ENCODE data around the gene AOC2.

The AOC2 gene

GRCh38 chr17:42844271-42844670, at the start of gene AOC2:
Gene AOC2, plus strand, starts transcription at chr17:42844580. Its CDS starts 47 bp downstream, at chr17:42844627.
- peaks cover 47% of the 10 kb centered on the region for H4K20me1 ChIP-seq
- no peaks in the 10 kb centered on the region for H3K27me3 ChIP-seq
- no peaks in the 10 kb centered on the region for H3K9me3 ChIP-seq
- no peak within 1 kb of the TSS for H3K27ac ChIP-seq
- H3K9ac ChIP-seq = 0 out of 2 replicates have a peak within 1 kb of the TSS, but pooled peaks have one; percentile 32
- H3K4me3 ChIP-seq = no peak within 1 kb of the TSS
- H3K4me2 ChIP-seq = no peak within 1 kb of the TSS
- no peak for TF ChIP-seq Cebpa-rat (IDR thresholded peaks at IDR 0.05)
- peaks cover 71% of the 10 kb centered on the region for H3K36me3 ChIP-seq
- H3K4me1 ChIP-seq = no peaks in the 10 kb centered on the region

GRCh38 chr17:42795061-42795460, 49.3 kb upstream of the AOC2 start:
- Histone ChIP-seq H3K36me3 (peaks cover 21% of the 10 kb centered on the region), H3K9me3 (no peaks in the 10 kb centered on the region), H4K20me1 (no peaks in the 10 kb centered on the region), H3K4me3 (no peak overlapping the region), H3K27me3 (no peaks in the 10 kb centered on the region), H3K4me2 (no peak overlapping the region), H3K27ac (no peak overlapping the region), H3K4me1 (peaks cover 21% of the 10 kb centered on the region), H3K9ac (no peak overlapping the region)
- TF ChIP-seq Cebpa-rat (IDR thresholded peaks at IDR 0.05) = no peak

DNA sequence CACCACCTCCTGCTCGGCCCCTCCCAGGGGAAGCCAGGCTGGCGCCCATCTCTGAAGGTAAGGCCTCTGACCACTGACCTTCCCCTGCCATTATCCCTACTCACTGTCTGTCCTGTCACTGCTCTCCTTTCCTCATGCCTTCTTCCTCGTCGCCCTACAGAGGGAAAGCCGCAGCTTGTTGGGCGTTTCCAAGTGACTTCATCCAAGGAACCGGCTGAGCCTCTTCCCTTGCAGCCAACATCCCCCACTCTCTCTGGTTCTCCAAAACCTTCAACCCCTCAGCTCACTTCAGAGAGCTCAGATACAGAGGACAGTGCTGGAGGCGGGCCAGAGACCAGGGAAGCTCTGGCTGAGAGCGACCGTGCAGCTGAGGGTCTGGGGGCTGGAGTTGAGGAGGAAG, 48.9 kb upstream of the AOC2 start:
- Histone ChIP-seq H3K4me2 (no peak overlapping the region), H3K27ac (no peak overlapping the region), H3K4me3 (no peak overlapping the region), H3K36me3 (peaks cover 21% of the 10 kb centered on the region), H4K20me1 (no peaks in the 10 kb centered on the region), H3K4me1 (peaks cover 21% of the 10 kb centered on the region), H3K27me3 (no peaks in the 10 kb centered on the region), H3K9me3 (no peaks in the 10 kb centered on the region), H3K9ac (no peak overlapping the region)
- no peak for TF ChIP-seq Cebpa-rat (IDR thresholded peaks at IDR 0.05)

DNA sequence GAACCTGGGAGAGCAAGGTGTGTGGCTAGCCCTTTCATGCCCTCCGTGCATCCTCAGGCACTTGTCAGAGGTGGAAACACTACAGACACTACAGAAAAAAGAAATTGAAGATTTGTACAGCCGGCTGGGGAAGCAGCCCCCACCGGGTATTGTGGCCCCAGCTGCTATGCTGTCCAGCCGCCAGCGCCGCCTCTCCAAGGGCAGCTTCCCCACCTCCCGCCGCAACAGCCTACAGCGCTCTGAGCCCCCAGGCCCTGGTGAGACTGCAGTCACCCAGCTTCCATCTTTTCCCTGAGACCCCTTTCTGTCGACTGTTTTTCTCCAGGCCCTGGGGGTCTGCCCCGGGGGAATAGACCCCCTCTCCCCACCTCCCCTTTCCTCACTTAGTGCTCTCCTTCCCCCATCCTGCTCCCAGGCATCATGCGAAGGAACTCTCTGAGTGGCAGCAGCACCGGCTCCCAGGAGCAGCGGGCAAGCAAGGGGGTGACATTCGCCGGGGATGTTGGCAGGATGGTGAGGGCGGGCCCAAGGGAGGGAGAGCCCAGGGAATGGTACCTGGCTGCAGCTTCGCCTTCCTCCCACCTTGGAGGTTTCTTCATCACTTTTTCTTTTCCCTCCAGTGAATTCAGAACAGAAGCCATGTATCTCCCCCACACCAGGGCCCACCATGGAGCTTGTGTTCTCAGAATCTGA, 48.2 kb upstream of the AOC2 start:
- peaks cover 21% of the 10 kb centered on the region for H3K36me3 ChIP-seq
- H3K27me3 ChIP-seq = no peaks in the 10 kb centered on the region
- H3K4me1 ChIP-seq = peaks cover 21% of the 10 kb centered on the region
- no peak overlapping the region for H3K9ac ChIP-seq
- H3K4me3 ChIP-seq = no peak overlapping the region
- no peaks in the 10 kb centered on the region for H4K20me1 ChIP-seq
- H3K4me2 ChIP-seq = no peak overlapping the region
- H3K9me3 ChIP-seq = no peaks in the 10 kb centered on the region
- no peak for TF ChIP-seq Cebpa-rat (IDR thresholded peaks at IDR 0.05)
- H3K27ac ChIP-seq = no peak overlapping the region

GRCh38 chr17:42797067-42798007, 47.0 kb upstream of the AOC2 start:
- H3K27ac ChIP-seq = 0 out of 2 replicates have a peak overlapping the region, but pooled peaks have one; percentile 69

GRCh38 chr17:42798011-42798382, 46.4 kb upstream of the AOC2 start:
- H3K4me2 ChIP-seq = peak overlapping the region; percentile 98
- no peaks in the 10 kb centered on the region for H4K20me1 ChIP-seq
- peak overlapping the region; percentile 69 for H3K27ac ChIP-seq
- no peaks in the 10 kb centered on the region for H3K9me3 ChIP-seq
- H3K4me3 ChIP-seq = peak overlapping the region; percentile 85
- no peak for TF ChIP-seq Cebpa-rat (IDR thresholded peaks at IDR 0.05)
- peaks cover 21% of the 10 kb centered on the region for H3K36me3 ChIP-seq
- peaks cover 21% of the 10 kb centered on the region for H3K4me1 ChIP-seq
- H3K9ac ChIP-seq = peak overlapping the region; percentile 85
- no peaks in the 10 kb centered on the region for H3K27me3 ChIP-seq

More at GRCh38 chr17:42797067-42798007, 47.0 kb upstream of the AOC2 start:
- peak overlapping the region; percentile 98 for H3K4me2 ChIP-seq
- H3K4me3 ChIP-seq = peak overlapping the region; percentile 85
- no peak for TF ChIP-seq Cebpa-rat (IDR thresholded peaks at IDR 0.05)
- H4K20me1 ChIP-seq = no peaks in the 10 kb centered on the region
- peaks cover 21% of the 10 kb centered on the region for H3K4me1 ChIP-seq
- peaks cover 21% of the 10 kb centered on the region for H3K36me3 ChIP-seq
- no peaks in the 10 kb centered on the region for H3K9me3 ChIP-seq
- H3K27me3 ChIP-seq = no peaks in the 10 kb centered on the region
- peak overlapping the region; percentile 85 for H3K9ac ChIP-seq

GRCh38 chr17:42798383-42799380, 45.7 kb upstream of the AOC2 start, which contains the start of the genes CNTD1 and COA3:
Gene CNTD1, plus strand, starts transcription at chr17:42798861. Its CDS starts 207 bp downstream, at chr17:42799068.
Gene COA3, minus strand, starts transcription at chr17:42798704. Its CDS starts 23 bp downstream, at chr17:42798681.
- peaks cover 21% of the 10 kb centered on the region for H3K36me3 ChIP-seq
- peak within 1 kb of the TSS; percentile 85 for H3K4me3 ChIP-seq
- TF ChIP-seq Cebpa-rat (IDR thresholded peaks at IDR 0.05) = no peak
- peaks cover 21% of the 10 kb centered on the region for H3K4me1 ChIP-seq
- H3K9me3 ChIP-seq = no peaks in the 10 kb centered on the region
- peak within 1 kb of the TSS; percentile 98 for H3K4me2 ChIP-seq
- peak within 1 kb of the TSS; percentile 69 for H3K27ac ChIP-seq
- H3K27me3 ChIP-seq = no peaks in the 10 kb centered on the region
- H3K9ac ChIP-seq = peak within 1 kb of the TSS; percentile 85
- H4K20me1 ChIP-seq = no peaks in the 10 kb centered on the region

- H3K9me3 ChIP-seq = no peaks in the 10 kb centered on the region
- no peak overlapping the region for H3K4me2 ChIP-seq
- no peak overlapping the region for H3K4me3 ChIP-seq
- peaks cover 5% of the 10 kb centered on the region; the same call in 1 of the 2 replicates for H3K4me1 ChIP-seq
- H3K27ac ChIP-seq = no peak overlapping the region
- H3K27me3 ChIP-seq = no peaks in the 10 kb centered on the region
- H4K20me1 ChIP-seq = no peaks in the 10 kb centered on the region
- no peak for TF ChIP-seq Cebpa-rat (IDR thresholded peaks at IDR 0.05)
- H3K9ac ChIP-seq = no peak overlapping the region
- 0 out of 2 replicates have a peak, but pooled peaks cover 4% of the 10 kb centered on the region for H3K36me3 ChIP-seq
Observed at GRCh38 chr17:42803074-42803883, 41.1 kb upstream of the AOC2 start.

Data from BLaER1 (cell line).